ENCODE measurements around the gene RFTN1.
"Not testable (repeated sequence)": the region's sequence is repeated elsewhere in the genome, so short reads cannot be mapped to it uniquely, and the experiment has no call there.

Gene RFTN1

DNA sequence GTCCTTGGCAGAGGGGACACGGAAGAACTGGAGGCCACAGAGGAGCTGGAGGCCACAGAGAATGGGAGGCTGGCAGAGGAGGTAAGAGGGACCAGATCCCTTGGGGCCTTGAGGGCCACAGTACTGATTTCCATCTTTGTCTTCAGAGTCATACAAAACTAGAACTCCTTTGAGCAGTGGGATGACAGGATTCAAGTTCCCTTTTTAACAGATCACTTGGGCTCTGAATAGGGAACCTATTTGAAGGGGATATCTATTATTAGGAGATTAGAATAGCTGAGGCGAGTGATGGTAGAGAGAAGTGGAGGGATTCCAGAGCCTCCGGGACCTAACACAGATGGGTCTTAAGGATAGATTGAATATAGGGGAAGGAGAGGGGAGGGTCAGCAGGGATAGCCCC, 192.8 kb downstream of the RFTN1 start:
- no peak for DNase-seq

- no peak for DNase-seq
These were observed 193.8 kb downstream of the RFTN1 start for GRCh38 chr3:16319723-16320122.

GRCh38 chr3:16319307-16319706, 194.2 kb downstream of the RFTN1 start:
- peak; percentile 82 for DNase-seq

GRCh38 chr3:16318176-16318575, 195.3 kb downstream of the RFTN1 start:
- DNase-seq = no peak

GRCh38 chr3:16317561-16317945, 195.9 kb downstream of the RFTN1 start:
- DNase-seq = no peak

- no peak for DNase-seq
These were observed 196.5 kb downstream of the RFTN1 start for GRCh38 chr3:16316847-16317560.

- DNase-seq = no peak
These were observed 197.1 kb downstream of the RFTN1 start for GRCh38 chr3:16316396-16316795.

- DNase-seq = no peak
These were observed 197.9 kb downstream of the RFTN1 start for GRCh38 chr3:16315623-16316022.

GRCh38 chr3:16313886-16314645, 199.4 kb downstream of the RFTN1 start:
- no peak for DNase-seq

DNA sequence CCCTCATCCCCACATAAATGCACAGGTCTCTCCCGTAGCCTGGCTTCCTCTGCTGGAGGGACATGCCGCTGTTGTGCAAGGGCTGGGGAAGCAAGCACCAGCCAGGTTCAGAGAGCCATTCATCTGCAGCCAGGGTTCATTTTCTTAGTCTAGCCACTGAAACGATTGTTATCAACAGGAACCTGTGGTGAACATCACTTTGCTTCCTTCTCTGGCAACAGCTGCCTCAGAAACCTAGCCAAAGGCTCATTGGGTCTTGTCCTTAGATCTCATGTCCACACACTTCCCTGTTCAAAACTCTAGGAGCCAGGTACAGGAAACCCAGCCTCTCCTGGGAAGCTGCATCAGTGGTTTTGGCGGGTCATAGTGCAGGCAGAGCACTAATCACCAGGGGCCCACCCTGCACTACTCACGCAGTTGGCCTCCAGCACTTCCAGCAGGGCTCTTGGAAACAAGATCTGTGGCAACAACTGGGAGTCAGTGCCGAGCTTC, 201.5 kb downstream of the RFTN1 start:
- peak; percentile 33 for DNase-seq

DNA sequence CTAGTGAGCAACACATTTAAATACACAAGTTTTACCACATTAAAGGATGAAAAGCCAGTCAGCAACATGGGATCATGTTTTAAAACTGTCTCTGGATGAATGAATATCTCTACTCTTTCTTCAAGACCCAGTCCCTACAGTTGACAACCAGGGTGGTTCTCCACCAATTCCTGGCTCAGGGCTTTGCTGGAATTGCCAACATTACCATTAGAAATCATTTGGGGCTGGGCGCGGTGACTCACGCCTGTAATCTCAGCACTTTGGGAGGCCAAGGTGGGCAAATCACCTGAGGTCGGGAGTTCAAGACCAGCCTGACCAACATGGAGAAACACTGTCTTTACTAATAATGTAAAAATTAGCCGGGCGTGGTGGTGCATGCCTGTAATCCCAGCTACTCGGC, 203.0 kb downstream of the RFTN1 start:
- DNase-seq = not testable (repeated sequence)

- DNase-seq = peak; percentile 43
These were observed 203.9 kb downstream of the RFTN1 start for GRCh38 chr3:16309558-16309957.

GRCh38 chr3:16308727-16309126, 204.8 kb downstream of the RFTN1 start:
- DNase-seq = no peak

DNA sequence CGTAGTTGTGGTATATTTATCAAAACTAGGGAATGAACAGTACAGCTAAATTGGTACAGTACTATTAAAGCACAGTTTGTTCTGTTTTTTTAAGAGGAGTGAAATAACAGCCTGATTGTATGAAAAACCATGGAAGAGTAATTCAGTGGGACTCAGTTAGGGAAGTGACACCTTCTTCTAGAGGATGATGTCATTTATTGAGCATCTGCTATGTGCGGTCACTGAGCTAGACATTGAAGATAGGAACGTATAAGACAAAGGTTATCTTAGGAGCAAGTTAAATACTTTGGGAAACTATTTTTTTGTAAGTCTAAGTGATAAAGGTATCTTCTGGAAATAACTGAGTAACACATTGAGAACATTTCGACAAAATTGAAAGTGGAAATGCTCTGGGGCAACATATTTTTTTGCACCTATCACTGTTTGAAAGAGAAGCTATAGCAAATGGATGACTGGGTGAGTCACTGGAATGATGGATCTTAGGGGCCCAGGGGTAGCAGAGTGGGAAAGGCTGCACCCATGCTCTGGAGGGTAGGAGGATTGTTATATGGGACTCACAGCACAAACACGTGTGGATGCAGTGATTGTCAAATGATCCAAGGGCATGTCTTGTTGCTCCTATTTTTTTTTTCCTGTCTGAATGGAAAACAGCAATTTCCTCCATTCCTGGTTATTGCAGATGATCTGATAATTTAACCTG, 205.5 kb downstream of the RFTN1 start:
- no peak for DNase-seq

DNA sequence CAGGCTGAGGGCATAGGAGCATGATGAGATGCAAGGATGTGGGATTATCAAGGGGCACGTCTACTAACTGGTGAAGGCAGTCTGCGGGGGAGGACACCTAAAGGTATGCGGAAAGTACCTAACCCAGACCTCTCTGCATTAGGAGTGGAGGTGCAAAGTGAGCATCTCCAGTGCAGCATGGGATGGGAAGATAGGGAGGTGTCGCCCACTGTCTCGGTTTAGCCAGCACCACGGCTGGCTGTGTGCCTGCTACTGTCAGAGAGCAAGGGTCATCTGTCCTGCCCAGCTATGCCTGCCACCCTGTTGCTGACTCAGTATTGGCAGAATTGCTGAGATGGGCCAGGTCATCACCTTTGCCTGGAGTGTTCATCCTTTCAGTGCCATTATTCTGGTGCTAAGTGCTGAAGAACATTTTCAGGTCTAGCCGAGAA, 208.4 kb downstream of the RFTN1 start:
- DNase-seq = peak; percentile 56

- no peak for DNase-seq
These were observed 209.2 kb downstream of the RFTN1 start for GRCh38 chr3:16304061-16305010.

- no peak for DNase-seq
These were observed 210.4 kb downstream of the RFTN1 start for GRCh38 chr3:16303037-16303575.

- DNase-seq = no peak
These were observed 211.3 kb downstream of the RFTN1 start for GRCh38 chr3:16302082-16302631.

DNA sequence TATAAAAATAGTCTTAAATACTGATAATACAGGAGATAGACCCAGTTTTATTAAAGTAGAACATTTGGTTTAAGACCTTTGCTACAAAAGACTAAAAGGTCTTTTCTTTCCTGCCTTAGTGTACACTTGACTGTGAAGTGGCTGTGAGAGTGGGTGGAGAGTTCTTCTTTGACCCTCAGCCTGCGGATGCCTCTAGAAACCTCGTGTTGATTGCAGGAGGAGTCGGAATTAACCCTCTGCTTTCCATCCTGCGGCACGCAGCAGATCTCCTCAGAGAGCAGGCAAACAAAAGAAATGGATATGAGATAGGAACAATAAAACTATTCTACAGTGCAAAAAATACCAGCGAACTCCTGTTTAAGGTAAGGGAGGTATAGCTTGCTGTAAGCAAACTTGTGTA, 212.0 kb downstream of the RFTN1 start:
- no peak for DNase-seq

- DNase-seq = peak; percentile 43
These were observed 212.6 kb downstream of the RFTN1 start for GRCh38 chr3:16300881-16301359.

- no peak for DNase-seq
These were observed 213.2 kb downstream of the RFTN1 start for GRCh38 chr3:16300307-16300706.

GRCh38 chr3:16299746-16300145, 213.8 kb downstream of the RFTN1 start:
- DNase-seq = no peak
